Right lobe of liver (tissue), 6 donors: ENCODE results near the gene CCDC88A. TPM values are rescaled to one million over a fixed set of nuclear protein-coding genes. Genes with fewer than 3 reads are reported as not detected.
A peak's percentile ranks its signal among the peaks of the same experiment; 100 is the strongest.
"Not testable (repeated sequence)": the region's sequence is repeated elsewhere in the genome, so short reads cannot be mapped to it uniquely, and the experiment has no call there.

Experiments used
- ATAC-seq, 4 donors: fragments of 200-7000 bp; cut with Tn5 transposase; one replicate each; pipeline ENCODE4 v1.9.1; 2020; ENCODE audit warnings: mild to moderate bottlenecking in 4 of 4, moderate library complexity in 4 of 4
- DNase-seq, 3 donors: peaks; one replicate each; pipeline ENCODE4 v3.0.0-alpha.2; 2020
- H3K27ac ChIP-seq, 3 donors: fragments of 200-600 bp; one replicate each; pipeline ENCODE4 v1.8.0; 2022
- H3K27me3 ChIP-seq, 2 donors: fragments of 200-600 bp; one replicate each; pipeline ENCODE4 v1.8.0; 2022
- H3K36me3 ChIP-seq, 4 donors: fragments of 200-600 bp; sonication (generic) in 1 of 4; one replicate each; pipeline versions ENCODE4 v1.5.1 to v1.8.0; 2017 to 2022; ENCODE audit warnings: control low read depth in 1 of 4
- H3K4me1 ChIP-seq, 4 donors: fragments of 200-600 bp; sonication (generic) in 1 of 4; one replicate each; pipeline versions ENCODE4 v1.5.1 to v1.8.0; 2017 to 2022; ENCODE audit warnings: control low read depth in 1 of 4
- H3K4me3 ChIP-seq, 3 donors: fragments of 200-600 bp; one replicate each; pipeline ENCODE4 v1.8.0; 2022
- H3K9me3 ChIP-seq, 4 donors: fragments of 200-600 bp; sonication (generic) in 1 of 4; one replicate each; pipeline versions ENCODE4 v1.5.1 to v1.8.0; 2017 to 2022; ENCODE audit warnings: control low read depth in 1 of 4
- CTCF ChIP-seq, 4 donors: fragments of 200-600 bp in 3 of 4; fragments of 450-650 bp in 1 of 4; IDR thresholded peaks; one replicate each; pipeline versions ENCODE4 v1.5.1 to v1.8.0; 2016 to 2022; ENCODE audit warnings: antibody characterized with exemption in 4 of 4, mild to moderate bottlenecking in 2 of 4
- POLR2A ChIP-seq: fragments of 450-650 bp; IDR thresholded peaks from one replicate; pipeline ENCODE4 v1.6.1; 2017; ENCODE audit warnings: antibody characterized with exemption, mild to moderate bottlenecking
- WGBS: methylation state at CpG from one replicate; pipeline ENCODE4 v1.1.6; 2018; ENCODE audit warnings: low coverage, low lambda C conversion rate; ENCODE audit not compliant: insufficient coverage; ENCODE audit errors: missing lambda C conversion rate; 5-methylcytosine and 5-hydroxymethylcytosine counted together
- intact Hi-C, 2 donors: fragments of 100-400 bp; cut with DNase I; formaldehyde crosslinking; loops; one replicate each; pipeline versions ENCODE4 v1.11.2 to v1.14.1; 2022
- total RNA-seq, 6 experiments: library from RNA; depleted of rRNA in 2 of 6; stranded (reverse); fragments of >200 nt in 2 of 6; fragmentation: NEBNext Ultra II Directional in 3 of 6; extraction: Animal tissue kit (Norgen Biotek cat#: 25700) in 3 of 6; gene quantifications; one replicate each; pipeline versions ENCODE4 v1.1.0 to v1.2.4, GENCODE V29; 2016 to 2023
- donor health status: DM: no; HTN: yes; CAD: no.
- donor health status: DM: no; HTN: no; CAD: no.
- donor health status: DM: no; HTN: no; CAD: no.
- donor health status: DM: no; HTN: yes; CAD: no.
- donor health status: DM: no; HTN: yes; CAD: no.

The CCDC88A gene
- total RNA-seq, 6 experiments from 2014 or later, result 11.5 to 26.1 (median 18.5) TPM

- Histone ChIP-seq H3K4me1 (no peaks in the 10 kb centered on the region), H3K27me3 (no peaks in the 10 kb centered on the region), H3K36me3 (no peaks in the 10 kb centered on the region), H3K4me3 (no peak overlapping the region), H3K9me3 (no peaks in the 10 kb centered on the region), H3K27ac (no peak overlapping the region)
- intact Hi-C loops, result no loop called here
- DNase-seq (no peak), ATAC-seq (no peak)
- TF ChIP-seq POLR2A (no peak), CTCF (IDR thresholded peaks at IDR 0.05) (no peak)
- 65% methylated on average over 2 of the region's 2 CpGs for WGBS
These were observed 23.7 kb downstream of the CCDC88A start for GRCh38 chr2:55395724-55396605.

- H3K27me3 ChIP-seq, result no peaks in the 10 kb centered on the region
- H3K9me3 ChIP-seq, result no peaks in the 10 kb centered on the region
- H3K27ac ChIP-seq, result peak overlapping the region in 1 of 3 donors; percentile 5
- no peaks in the 10 kb centered on the region for H3K4me1 ChIP-seq
- H3K36me3 ChIP-seq, result no peaks in the 10 kb centered on the region
- H3K4me3 ChIP-seq, result no peak overlapping the region
- intact Hi-C loops, result no loop called here
- WGBS, result 73% methylated on average over 3 of the region's 3 CpGs
- TF ChIP-seq CTCF (IDR thresholded peaks at IDR 0.05) (no peak), POLR2A (no peak)
- ATAC-seq, result no peak
- DNase-seq, result no peak
These were observed 27.9 kb downstream of the CCDC88A start for GRCh38 chr2:55391615-55392242.

- DNase-seq, result no peak
- Histone ChIP-seq H3K4me1 (no peaks in the 10 kb centered on the region), H3K9me3 (no peaks in the 10 kb centered on the region), H3K27me3 (no peaks in the 10 kb centered on the region), H3K27ac (peak overlapping the region in 1 of 3 donors; percentile 5), H3K4me3 (no peak overlapping the region), H3K36me3 (no peaks in the 10 kb centered on the region)
- peak in 3 of 4 donors; percentile 67 to 74 (median 71) for ATAC-seq
- intact Hi-C loops, result no loop called here
- no peak for TF ChIP-seq POLR2A
- no peak for TF ChIP-seq CTCF (IDR thresholded peaks at IDR 0.05)
- 60% methylated on average over 2 of the region's 2 CpGs for WGBS
These were observed 28.5 kb downstream of the CCDC88A start for GRCh38 chr2:55391155-55391554.

- intact Hi-C loops, ATAC-seq, H3K27ac ChIP-seq, H3K9me3 ChIP-seq, H3K36me3 ChIP-seq, H3K4me1 ChIP-seq, H3K27me3 ChIP-seq, H3K4me3 ChIP-seq, DNase-seq: not testable (repeated sequence)
- WGBS, result 96% methylated on average over 6 of the region's 10 CpGs
These were observed 34.1 kb downstream of the CCDC88A start for GRCh38 chr2:55385516-55385915.

GRCh38 chr2:55384786-55385185, 34.9 kb downstream of the CCDC88A start:
- no peak for TF ChIP-seq CTCF (IDR thresholded peaks at IDR 0.05)
- TF ChIP-seq POLR2A, result no peak
- no peaks in the 10 kb centered on the region for H3K9me3 ChIP-seq
- no peaks in the 10 kb centered on the region for H3K36me3 ChIP-seq
- DNase-seq (no peak), ATAC-seq (no peak)
- no peak overlapping the region for H3K4me3 ChIP-seq
- H3K4me1 ChIP-seq, result no peaks in the 10 kb centered on the region
- intact Hi-C loops, result no loop called here
- no peak overlapping the region for H3K27ac ChIP-seq
- H3K27me3 ChIP-seq, result no peaks in the 10 kb centered on the region
- WGBS, result 86% methylated on average over 4 of the region's 4 CpGs
